GM13977 (cell line): ENCODE results near the gene AOX1.
A peak's percentile ranks its signal among the peaks of the same experiment; 100 is the strongest.
"Not testable (repeated sequence)": the region's sequence is repeated elsewhere in the genome, so short reads cannot be mapped to it uniquely, and the experiment has no call there.

Experiments used
- DNase-seq: peaks from one replicate; pipeline ENCODE4 v3.0.0; 2012; ENCODE audit warnings: low spot score
- in situ Hi-C: fragments of 300-500 bp; cut with MboI; formaldehyde crosslinking; loops from one replicate; pipeline ENCODE4 v1.12.0; 2022; ENCODE audit warnings: low sequenced_read_pairs, low pct_unique_long_range_greater_than_20kb, mixed read lengths, inconsistent platforms; ENCODE audit not compliant: unreplicated experiment
- TF ChIP-seq, protein P1 (sequence below): IDR thresholded peaks from 2 replicates; pipeline ENCODE4 v1.5.1; 2012; ENCODE audit warnings: mild to moderate bottlenecking, control low read depth; ENCODE audit not compliant: insufficient read depth; ENCODE audit errors: extremely low read depth, missing control alignments

Gene AOX1

DNA sequence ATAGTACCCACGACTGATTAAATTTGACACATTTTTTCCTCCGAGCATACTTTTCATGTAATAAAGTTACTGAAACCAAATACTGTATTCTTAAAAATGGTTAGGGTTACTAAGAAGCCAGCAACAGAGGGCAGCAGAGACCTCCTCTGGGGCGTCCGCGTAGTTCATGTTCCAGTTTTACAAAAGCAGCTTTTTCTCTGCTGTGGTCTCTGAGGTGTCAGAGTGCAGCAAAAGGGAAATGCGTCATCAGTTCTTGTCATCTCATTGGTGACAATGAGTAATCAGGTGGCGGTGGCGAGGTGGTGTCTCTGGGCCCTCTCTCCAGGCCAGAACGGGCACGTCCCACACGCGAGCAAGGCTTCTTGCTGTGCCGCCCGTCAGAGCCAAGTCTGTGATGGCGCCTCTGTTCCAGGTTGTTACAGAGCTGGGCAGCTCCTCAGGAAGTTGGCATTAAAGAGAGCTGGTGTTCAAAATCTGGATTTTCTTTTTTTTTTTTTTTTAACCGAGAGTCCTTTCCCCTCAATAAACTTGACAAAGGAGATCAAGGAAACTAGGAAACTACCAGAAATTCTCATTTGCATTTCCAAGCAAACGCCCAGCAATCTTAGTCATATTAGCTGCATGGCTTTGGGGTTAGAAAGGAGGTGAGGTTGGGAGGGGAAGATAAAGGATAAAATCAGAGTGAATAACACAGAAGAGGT, 127.3 kb downstream of the AOX1 start:
- in situ Hi-C loops, result no loop called here
- TF ChIP-seq, protein P1, sequence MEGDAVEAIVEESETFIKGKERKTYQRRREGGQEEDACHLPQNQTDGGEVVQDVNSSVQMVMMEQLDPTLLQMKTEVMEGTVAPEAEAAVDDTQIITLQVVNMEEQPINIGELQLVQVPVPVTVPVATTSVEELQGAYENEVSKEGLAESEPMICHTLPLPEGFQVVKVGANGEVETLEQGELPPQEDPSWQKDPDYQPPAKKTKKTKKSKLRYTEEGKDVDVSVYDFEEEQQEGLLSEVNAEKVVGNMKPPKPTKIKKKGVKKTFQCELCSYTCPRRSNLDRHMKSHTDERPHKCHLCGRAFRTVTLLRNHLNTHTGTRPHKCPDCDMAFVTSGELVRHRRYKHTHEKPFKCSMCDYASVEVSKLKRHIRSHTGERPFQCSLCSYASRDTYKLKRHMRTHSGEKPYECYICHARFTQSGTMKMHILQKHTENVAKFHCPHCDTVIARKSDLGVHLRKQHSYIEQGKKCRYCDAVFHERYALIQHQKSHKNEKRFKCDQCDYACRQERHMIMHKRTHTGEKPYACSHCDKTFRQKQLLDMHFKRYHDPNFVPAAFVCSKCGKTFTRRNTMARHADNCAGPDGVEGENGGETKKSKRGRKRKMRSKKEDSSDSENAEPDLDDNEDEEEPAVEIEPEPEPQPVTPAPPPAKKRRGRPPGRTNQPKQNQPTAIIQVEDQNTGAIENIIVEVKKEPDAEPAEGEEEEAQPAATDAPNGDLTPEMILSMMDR, result peak; percentile 54
- peak; percentile 80 for DNase-seq

DNA sequence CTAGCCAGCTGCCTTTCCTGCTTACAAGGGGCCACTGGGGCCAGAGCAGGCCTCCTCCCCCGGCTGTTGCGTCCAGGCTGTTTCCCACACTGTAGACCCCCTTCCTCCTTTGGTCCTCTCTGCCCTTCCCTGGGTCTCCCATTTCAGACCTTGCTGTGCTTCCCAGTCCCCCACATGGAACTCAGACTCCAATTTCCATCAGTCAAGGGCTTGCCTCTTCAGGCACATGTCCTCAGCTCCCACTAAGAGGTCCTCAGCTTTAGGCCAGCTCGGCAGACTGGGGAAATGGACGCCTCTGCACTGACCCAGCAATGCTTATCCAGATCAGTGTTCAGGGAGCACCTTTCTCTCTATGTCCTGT, 127.9 kb downstream of the AOX1 start:
- in situ Hi-C loops, result no loop called here
- TF ChIP-seq, protein P1, result no peak
- no peak for DNase-seq

DNA sequence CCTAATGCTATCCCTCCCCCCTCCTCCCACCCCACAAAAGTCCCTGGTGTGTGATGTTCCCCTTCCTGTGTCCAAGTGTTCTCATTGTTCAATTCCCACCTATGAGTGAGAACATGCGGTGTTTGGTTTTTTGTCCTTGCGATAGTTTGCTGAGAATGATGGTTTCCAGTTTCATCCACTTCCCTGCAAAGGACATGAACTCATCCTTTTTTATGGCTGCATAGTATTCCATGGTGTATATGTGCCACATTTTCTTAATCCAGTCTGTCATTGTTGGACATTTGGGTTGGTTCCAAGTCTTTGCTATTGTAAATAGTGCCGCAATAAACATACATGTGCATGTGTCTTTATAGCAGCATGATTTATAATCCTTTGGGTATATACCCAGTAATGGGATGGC, 129.2 kb downstream of the AOX1 start:
- DNase-seq, in situ Hi-C loops: not testable (repeated sequence)

DNA sequence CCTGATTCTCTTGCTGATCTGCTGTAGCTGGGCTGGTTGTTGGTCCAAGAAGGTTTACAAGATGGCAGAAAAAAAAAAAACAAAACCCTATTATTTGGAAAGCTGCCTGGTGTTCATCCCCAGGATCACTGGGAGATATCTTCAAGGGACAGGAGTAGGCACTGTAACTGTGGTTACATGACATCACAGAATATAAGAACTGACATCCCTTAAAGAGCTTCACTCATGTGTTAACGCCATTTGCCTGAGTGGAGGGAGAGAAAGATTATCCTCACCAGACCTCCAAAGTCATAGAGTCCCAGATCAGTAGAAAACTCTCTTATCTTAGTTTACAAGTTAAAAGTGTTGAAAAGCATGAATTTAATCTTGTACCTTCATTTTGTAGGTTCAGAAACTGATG, 130.6 kb downstream of the AOX1 start:
- no peak for DNase-seq
- TF ChIP-seq, protein P1, result no peak
- in situ Hi-C loops, result no loop called here
